T-cell (primary cell): ENCODE measurements around the gene UNC5A. TPM values are rescaled to one million over a fixed set of nuclear protein-coding genes. Genes with fewer than 3 reads are reported as not detected.

ENCODE experiments used
- ATAC-seq, 4 experiments: fragments of 200-7000 bp in 3 of 4; fragments of 150-1000 bp in 1 of 4; cut with Tn5 transposase; replicated peaks in 1 of 4; 1 replicate in 3 of 4; 2 replicates in 1 of 4; pipeline ENCODE4 v1.10.0; 2021; ENCODE audit warnings: moderate library complexity in 3 of 4, mild to moderate bottlenecking in 2 of 4, moderate number of reproducible peaks in 1 of 4
- CTCF ChIA-PET, 2 donors: fragments of 300-600 bp; sonication (Branson Sonifier 250); formaldehyde crosslinking; loops; one replicate each; lab custom pipeline; 2022; ENCODE audit warnings: antibody characterized with exemption in 2 of 2; lab: Charles Lee
- POLR2A ChIA-PET, 2 donors: fragments of 300-600 bp; sonication (Branson Sonifier 250); formaldehyde crosslinking; loops; one replicate each; lab custom pipeline; 2022; ENCODE audit warnings: antibody characterized with exemption in 2 of 2; lab: Charles Lee
- DNase-seq, 35 experiments: peaks; one replicate each; pipeline versions ENCODE4 v3.0.0 to v3.0.0-alpha.2; 2013 to 2023
- H3K27ac ChIP-seq: one replicate; pipeline ENCODE4 v1.5.1; 2013; ENCODE audit warnings: low read length
- H3K27me3 ChIP-seq, 2 experiments: replicated peaks in 1 of 2; 1 replicate in 1 of 2; 2 replicates in 1 of 2; pipeline versions ENCODE4 v1.6.1 to v1.7.0; 2013; ENCODE audit warnings: low read length in 1 of 2, mixed read lengths in 1 of 2; ENCODE audit not compliant: control insufficient read depth in 2 of 2, insufficient read depth in 2 of 2; ENCODE audit errors: extremely low read depth in 1 of 2
- H3K36me3 ChIP-seq, 2 donors: 1 replicate in 1 of 2; 2 replicates in 1 of 2; pipeline versions ENCODE4 v1.6.1 to v1.7.0; 2013; ENCODE audit warnings: low read length in 1 of 2; ENCODE audit not compliant: control insufficient read depth in 2 of 2, insufficient read depth in 1 of 2; ENCODE audit errors: extremely low read depth in 1 of 2
- H3K4me1 ChIP-seq, 2 experiments: 1 replicate in 1 of 2; 2 replicates in 1 of 2; pipeline versions ENCODE4 v1.6.1 to v1.7.0; 2013; ENCODE audit warnings: low read length in 2 of 2, mixed read lengths in 1 of 2; ENCODE audit not compliant: insufficient read depth in 2 of 2, control insufficient read depth in 1 of 2; ENCODE audit errors: extremely low read depth in 1 of 2
- H3K4me3 ChIP-seq, 2 donors: 1 replicate in 1 of 2; 2 replicates in 1 of 2; pipeline versions ENCODE4 v1.5.1 to v1.7.0; 2013; ENCODE audit warnings: mild to moderate bottlenecking in 2 of 2, low read length in 1 of 2, moderate library complexity in 1 of 2; ENCODE audit not compliant: control insufficient read depth in 1 of 2; ENCODE audit errors: extremely low read depth in 1 of 2
- H3K9me3 ChIP-seq: 2 replicates; pipeline ENCODE4 v1.7.0; 2013
- H3K27ac Mint-ChIP-seq, 2 donors: one replicate each; pipeline ENCODE4 v1.8.0; 2020 to 2021; ENCODE audit warnings: mild to moderate bottlenecking in 2 of 2, mixed read lengths in 2 of 2
- H3K27me3 Mint-ChIP-seq, 2 donors: one replicate each; pipeline ENCODE4 v1.8.0; 2021 to 2022; ENCODE audit warnings: mixed read lengths in 2 of 2
- H3K36me3 Mint-ChIP-seq: one replicate; pipeline ENCODE4 v1.8.0; 2021; ENCODE audit warnings: mixed read lengths
- H3K4me1 Mint-ChIP-seq, 3 donors: one replicate each; pipeline ENCODE4 v1.8.0; 2020 to 2022; ENCODE audit warnings: mixed read lengths in 3 of 3, mild to moderate bottlenecking in 1 of 3
- H3K4me3 Mint-ChIP-seq, 3 donors: one replicate each; pipeline ENCODE4 v1.8.0; 2020 to 2022; ENCODE audit warnings: mild to moderate bottlenecking in 3 of 3, mixed read lengths in 3 of 3, moderate library complexity in 3 of 3
- H3K9me3 Mint-ChIP-seq, 3 donors: one replicate each; pipeline ENCODE4 v1.8.0; 2020 to 2022; ENCODE audit warnings: mixed read lengths in 3 of 3
- WGBS: methylation state at CpG from one replicate; pipeline ENCODE4 v1.1.5; 2013; ENCODE audit warnings: missing lambda C conversion rate; ENCODE audit not compliant: insufficient coverage; 5-methylcytosine and 5-hydroxymethylcytosine counted together
- total RNA-seq, 35 experiments: library from RNA in 6 of 35; stranded (reverse) in 6 of 35; fragments of 120-200 nt in 1 of 35; gene quantifications; one replicate each; pipeline versions ENCODE4 v1.2.1 to v1.2.4 and lab custom pipeline; 2013 to 2026

Gene UNC5A
- total RNA-seq, 5 donors from 2014 or later (not counting 1 experiment from before 2014, with no cell fraction given), result not detected

DNA sequence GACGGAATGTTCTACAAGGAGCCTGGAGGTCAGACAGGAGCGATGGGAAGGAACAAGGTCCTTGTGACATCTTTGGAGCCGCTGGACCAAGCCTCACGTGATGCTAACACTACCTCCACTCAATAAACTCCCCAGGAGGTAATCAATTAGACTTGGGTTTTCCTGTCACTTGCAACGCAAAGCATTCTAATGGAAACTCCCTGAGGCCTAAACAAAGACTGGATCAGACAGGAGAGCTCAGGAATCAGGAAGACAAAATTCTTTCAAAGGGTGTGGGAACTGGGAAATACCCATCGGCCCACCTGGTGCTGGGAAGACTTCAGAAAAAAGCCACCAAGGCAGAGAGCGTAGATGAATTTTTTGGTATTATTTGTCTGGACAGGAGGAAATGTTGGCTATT, 22.3 kb upstream of the UNC5A start:
- H3K27ac ChIP-seq, result no peak overlapping the region
- Mint-ChIP-seq H3K9me3 (no peaks in the 10 kb centered on the region), H3K4me3 (no peak overlapping the region), H3K4me1 (no peaks in the 10 kb centered on the region), H3K27me3 (peaks cover 31 to 60% of the 10 kb centered on the region in 2 donors), H3K36me3 (no peaks in the 10 kb centered on the region), H3K27ac (no peak overlapping the region)
- 70% methylated on average over 3 of the region's 7 CpGs for WGBS
- ATAC-seq, result no peak
- no peaks in the 10 kb centered on the region for H3K4me1 ChIP-seq
- peaks cover 4 to 74% of the 10 kb centered on the region in 2 experiments for H3K27me3 ChIP-seq
- no peaks in the 10 kb centered on the region for H3K36me3 ChIP-seq
- no peak for DNase-seq
- no peaks in the 10 kb centered on the region for H3K9me3 ChIP-seq
- POLR2A ChIA-PET, result no interaction called here
- no peak overlapping the region for H3K4me3 ChIP-seq
- CTCF ChIA-PET, result no interaction called here

DNA sequence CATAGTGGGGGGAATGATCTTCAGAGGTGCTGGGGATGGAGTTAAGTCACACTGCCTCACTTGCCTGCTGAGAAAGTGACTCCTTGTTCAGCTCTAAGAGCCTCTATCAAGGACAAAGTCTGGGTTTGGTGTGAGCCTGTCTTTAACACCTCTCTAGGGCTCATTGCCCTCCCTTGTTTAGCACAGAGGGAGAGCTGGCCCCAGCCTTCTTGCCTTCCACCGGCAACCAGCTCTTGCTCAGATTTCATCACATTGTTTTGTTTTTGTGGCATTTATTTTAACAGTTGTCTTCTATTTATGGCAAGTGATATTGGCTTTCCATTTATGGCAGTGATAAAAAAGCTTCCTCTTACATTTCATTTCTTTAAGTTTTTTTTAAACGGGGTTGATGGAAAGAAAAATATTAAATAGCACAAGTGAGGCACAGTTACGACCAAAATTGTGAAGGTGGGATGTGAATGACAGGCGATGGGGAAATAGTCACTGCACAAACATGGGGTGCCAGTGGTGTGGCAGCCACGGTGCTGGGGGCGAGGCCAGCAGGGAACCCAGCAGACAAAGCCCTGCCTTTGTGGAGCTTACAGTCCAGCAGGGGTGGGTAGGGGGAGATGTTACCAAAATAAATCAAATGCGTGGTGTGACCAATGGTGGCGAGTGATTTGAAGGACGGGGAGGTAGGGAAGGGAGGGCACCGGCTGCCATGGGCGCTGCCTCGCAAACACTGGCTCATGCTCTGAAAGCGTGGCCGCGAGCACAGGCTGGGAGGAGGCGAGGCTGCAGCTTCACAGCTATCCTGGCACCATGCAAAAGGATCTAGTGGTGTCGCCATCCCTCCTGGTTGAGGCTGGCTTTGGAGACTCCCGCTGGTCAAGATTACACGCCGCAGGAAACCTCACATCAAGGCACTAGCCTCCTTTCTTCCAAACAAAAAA, 21.2 kb upstream of the UNC5A start:
- no peak for ATAC-seq
- DNase-seq, result no peak
- Histone ChIP-seq H3K27me3 (peaks cover 4 to 78% of the 10 kb centered on the region in 2 experiments), H3K9me3 (no peaks in the 10 kb centered on the region), H3K27ac (no peak overlapping the region), H3K36me3 (no peaks in the 10 kb centered on the region), H3K4me1 (no peaks in the 10 kb centered on the region), H3K4me3 (no peak overlapping the region)
- no peaks in the 10 kb centered on the region for H3K36me3 Mint-ChIP-seq
- no peak overlapping the region for H3K27ac Mint-ChIP-seq
- H3K4me1 Mint-ChIP-seq, result no peaks in the 10 kb centered on the region
- ChIA-PET POLR2A (no interaction called here), CTCF (interaction anchor here in 1 of 2 donors (0.6 kb wide), 1 partner anchor 355 kb away, joined by 3 read pairs; no protein-coding TSS in a partner anchor)
- H3K27me3 Mint-ChIP-seq, result peaks cover 37 to 67% of the 10 kb centered on the region in 2 donors
- no peak overlapping the region for H3K4me3 Mint-ChIP-seq
- 50% methylated on average over 16 of the region's 20 CpGs for WGBS
- H3K9me3 Mint-ChIP-seq, result no peaks in the 10 kb centered on the region

DNA sequence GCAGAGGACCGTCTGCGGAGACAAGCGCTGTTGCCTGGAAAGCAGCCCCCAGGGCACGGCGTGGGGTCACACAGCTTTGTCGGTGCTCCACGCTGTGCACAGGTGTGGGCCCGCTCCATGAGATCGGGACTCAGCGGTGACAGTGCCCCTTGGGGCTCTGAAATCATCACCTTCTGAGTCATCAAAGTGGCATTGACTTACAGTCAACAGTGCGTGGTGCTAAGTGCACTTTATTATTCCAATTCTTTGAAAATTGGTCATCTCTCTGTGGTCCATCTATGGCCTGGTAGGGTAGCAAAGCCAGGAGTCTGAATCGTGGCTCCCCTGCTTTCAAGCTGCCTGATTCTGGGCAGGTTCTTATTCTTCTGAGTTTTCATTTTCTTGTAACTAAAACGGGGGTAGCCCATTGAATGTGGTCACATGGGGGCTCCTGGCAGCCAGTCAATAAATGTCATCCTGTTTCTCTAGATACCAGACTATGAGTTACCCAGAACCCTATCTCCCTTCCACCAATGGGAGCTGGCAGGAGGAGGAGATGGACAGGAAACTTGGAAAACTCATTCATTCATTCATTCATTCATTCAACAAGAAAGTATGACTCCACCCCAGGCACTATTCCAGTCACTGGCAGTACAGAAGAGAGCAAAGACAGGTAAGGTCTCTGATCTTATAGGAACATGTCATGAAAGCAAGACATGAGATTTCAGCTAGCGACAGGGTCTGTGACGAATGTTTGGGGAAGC, 20.3 kb upstream of the UNC5A start:
- ATAC-seq, result no peak
- Histone ChIP-seq H3K27ac (no peak overlapping the region), H3K36me3 (no peaks in the 10 kb centered on the region), H3K27me3 (peaks cover 4 to 77% of the 10 kb centered on the region in 2 experiments), H3K9me3 (no peaks in the 10 kb centered on the region), H3K4me3 (no peak overlapping the region), H3K4me1 (no peaks in the 10 kb centered on the region)
- Mint-ChIP-seq H3K27me3 (peaks cover 41 to 67% of the 10 kb centered on the region in 2 donors), H3K4me3 (no peak overlapping the region), H3K9me3 (no peaks in the 10 kb centered on the region), H3K4me1 (no peaks in the 10 kb centered on the region), H3K36me3 (no peaks in the 10 kb centered on the region), H3K27ac (no peak overlapping the region)
- ChIA-PET POLR2A (no interaction called here), CTCF (no interaction called here)
- DNase-seq, result no peak
- 61% methylated on average over 15 of the region's 15 CpGs for WGBS

DNA sequence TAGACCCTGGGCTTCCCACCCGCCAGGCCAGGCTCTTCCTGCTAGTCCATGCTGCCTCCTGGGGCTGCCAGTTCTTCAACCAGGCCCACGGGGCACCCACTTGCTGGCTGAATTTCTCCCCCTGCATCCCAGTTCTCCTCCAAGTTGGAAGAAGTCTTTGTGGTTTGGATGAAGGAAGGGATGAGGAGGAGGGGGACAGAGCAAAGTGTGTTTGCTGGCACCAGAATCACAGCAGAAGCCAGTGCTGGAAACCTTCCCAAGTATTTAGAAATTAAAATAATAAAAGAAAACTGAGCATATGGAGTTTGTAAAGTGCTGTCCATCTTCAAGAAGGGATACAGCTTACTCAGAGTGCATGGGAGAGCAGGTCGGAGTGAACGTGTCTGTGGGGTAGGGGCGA, 19.4 kb upstream of the UNC5A start:
- Histone ChIP-seq H3K36me3 (no peaks in the 10 kb centered on the region), H3K4me3 (no peak overlapping the region), H3K27me3 (peaks cover 4 to 77% of the 10 kb centered on the region in 2 experiments), H3K27ac (no peak overlapping the region), H3K9me3 (no peaks in the 10 kb centered on the region), H3K4me1 (no peaks in the 10 kb centered on the region)
- POLR2A ChIA-PET, result no interaction called here
- Mint-ChIP-seq H3K4me3 (no peak overlapping the region), H3K27ac (no peak overlapping the region), H3K36me3 (no peaks in the 10 kb centered on the region), H3K9me3 (no peaks in the 10 kb centered on the region), H3K27me3 (peaks cover 42 to 71% of the 10 kb centered on the region in 2 donors), H3K4me1 (no peaks in the 10 kb centered on the region)
- CTCF ChIA-PET, result no interaction called here
- no peak for ATAC-seq
- DNase-seq, result no peak
- WGBS, result 92% methylated on average over 2 of the region's 5 CpGs

DNA sequence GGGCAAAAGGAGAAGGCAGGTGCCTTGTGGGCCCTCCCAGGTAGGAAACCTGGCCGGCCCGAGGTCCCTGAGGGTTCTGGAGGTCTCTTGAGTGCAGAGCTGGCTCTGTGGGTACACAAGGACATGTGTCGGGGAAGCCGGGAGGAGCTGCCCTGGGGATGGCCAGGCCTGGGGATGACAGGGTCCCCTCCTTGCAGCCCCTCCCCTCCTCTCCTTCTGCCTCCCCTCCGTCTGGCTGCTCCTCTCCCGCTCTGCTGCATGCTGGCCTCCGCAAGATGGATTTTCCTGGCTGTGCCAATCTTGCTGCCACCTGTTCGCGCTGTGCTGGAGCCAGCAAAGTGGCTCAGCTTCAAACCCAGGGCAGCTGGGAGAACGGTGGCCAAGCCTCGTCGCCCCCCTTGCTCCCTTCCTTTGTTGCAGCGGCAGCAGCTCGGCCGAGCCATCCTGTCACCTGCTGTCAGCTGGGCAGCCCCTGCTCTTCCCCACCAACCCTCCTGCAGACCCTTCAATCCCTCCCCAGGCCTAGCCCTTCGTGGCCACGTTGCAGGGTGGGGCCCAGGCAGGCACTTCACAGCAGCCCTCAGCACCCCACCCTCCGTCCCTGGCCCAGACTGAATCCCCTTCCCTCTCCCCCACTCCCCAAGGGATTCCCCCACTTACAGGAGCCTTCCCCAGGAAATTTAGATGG, 17.6 kb upstream of the UNC5A start:
- Histone ChIP-seq H3K9me3 (no peaks in the 10 kb centered on the region), H3K27me3 (peaks cover 3 to 83% of the 10 kb centered on the region in 2 experiments), H3K4me1 (no peaks in the 10 kb centered on the region), H3K27ac (no peak overlapping the region), H3K36me3 (no peaks in the 10 kb centered on the region), H3K4me3 (no peak overlapping the region)
- 61% methylated on average over 16 of the region's 18 CpGs for WGBS
- no peak for DNase-seq
- Mint-ChIP-seq H3K36me3 (no peaks in the 10 kb centered on the region), H3K27me3 (peaks cover 54 to 79% of the 10 kb centered on the region in 2 donors), H3K27ac (no peak overlapping the region), H3K9me3 (no peaks in the 10 kb centered on the region), H3K4me3 (no peak overlapping the region), H3K4me1 (no peaks in the 10 kb centered on the region)
- ChIA-PET CTCF (no interaction called here), POLR2A (interaction anchor here in 1 of 2 donors (0.7 kb wide), 1 partner anchor 1187 kb away, joined by 3 read pairs; no protein-coding TSS in a partner anchor)
- ATAC-seq, result no peak

DNA sequence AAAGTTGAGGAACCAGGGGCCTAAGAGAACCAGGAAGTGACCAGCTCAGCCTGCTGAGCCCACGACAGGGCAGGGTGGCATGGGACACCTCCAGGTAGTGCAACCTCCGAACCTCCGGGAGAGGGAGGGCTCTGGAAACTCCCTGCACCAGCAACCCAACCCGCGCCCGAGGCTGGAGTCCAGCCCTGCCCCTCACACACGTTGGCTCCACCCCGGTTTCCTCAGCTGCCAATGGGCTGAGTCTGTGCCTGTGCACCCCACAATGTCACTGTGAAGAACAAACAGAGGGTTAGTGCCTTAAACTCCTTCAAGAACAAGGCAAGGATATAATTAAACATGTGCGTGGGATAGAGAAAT, 17.0 kb upstream of the UNC5A start:
- ATAC-seq (no peak), DNase-seq (no peak)
- Histone ChIP-seq H3K27ac (no peak overlapping the region), H3K9me3 (no peaks in the 10 kb centered on the region), H3K4me3 (no peak overlapping the region), H3K27me3 (peaks cover 3 to 83% of the 10 kb centered on the region in 2 experiments), H3K4me1 (no peaks in the 10 kb centered on the region), H3K36me3 (no peaks in the 10 kb centered on the region)
- no peaks in the 10 kb centered on the region for H3K9me3 Mint-ChIP-seq
- H3K27me3 Mint-ChIP-seq, result peaks cover 49 to 76% of the 10 kb centered on the region in 2 donors
- H3K4me1 Mint-ChIP-seq, result no peaks in the 10 kb centered on the region
- H3K36me3 Mint-ChIP-seq, result no peaks in the 10 kb centered on the region
- no peak overlapping the region for H3K27ac Mint-ChIP-seq
- ChIA-PET POLR2A (interaction anchor here in 1 of 2 donors (0.7 kb wide), 1 partner anchor 1188 kb away, joined by 3 read pairs; no protein-coding TSS in a partner anchor), CTCF (no interaction called here)
- WGBS, result 47% methylated on average over 3 of the region's 9 CpGs
- H3K4me3 Mint-ChIP-seq, result no peak overlapping the region
